Measurements from ENCODE around the gene NOTUM. TPM values are rescaled to one million over a fixed set of nuclear protein-coding genes. Genes with fewer than 3 reads are reported as not detected.

The NOTUM gene
- total RNA-seq, 1 experiment from 2014 or later, result not detected

- Histone ChIP-seq H3K36me3 (ENCODE audit: low read depth) (no peaks in the 10 kb centered on the region), H3F3A (ENCODE audit: insufficient read depth, low read depth) (peaks cover 12% of the 10 kb centered on the region), H3K4me3 (no peak overlapping the region; the same call in 1 of the 2 replicates), H4K20me1 (ENCODE audit: insufficient read depth) (no peaks in the 10 kb centered on the region), H3K79me2 (ENCODE audit: low read depth) (no peaks in the 10 kb centered on the region), H3K9me3 (ENCODE audit: insufficient read depth, low read depth) (no peaks in the 10 kb centered on the region), H2AFZ (no peak overlapping the region), H3K4me1 (replicated peaks; ENCODE audit: insufficient read depth) (no peaks in the 10 kb centered on the region), H3K9me2 (ENCODE audit: insufficient read depth) (no peaks in the 10 kb centered on the region), H3K27ac (no peak overlapping the region), H3K4me2 (peak overlapping the region; percentile 57; the same call in 1 of the 2 replicates), H3K27me3 (ENCODE audit: insufficient read depth, low read depth) (no peaks in the 10 kb centered on the region)
- DNase-seq, result no peak
- ChIA-PET POLR2A (ENCODE audit: unreplicated experiment) (interaction anchor here (0.6 to 1.2 kb wide), 2 partner anchors 24 to 86 kb away, joined by 4 to 7 read pairs; partner anchors contain the start of gene PYCR1), CTCF (interaction anchor here (0.5 to 2.0 kb wide), 11 partner anchors 21 to 457 kb away, joined by 3 to 18 read pairs (median 3); partner anchors contain the start of genes CENPX, DUS1L, LRRC45 and MAFG)
- TF ChIP-seq CTCF (conservative IDR thresholded peaks at IDR 0.05), result no peak
- TF ChIP-seq EZH2 (IDR thresholded peaks at IDR 0.05; ENCODE audit: low read depth), result no peak
- no TSS peak for BruUV-seq (replicated peaks)
- intact Hi-C loops (cut with micrococcal nuclease; ENCODE audit: unreplicated experiment), result no loop called here
These were observed 643 bp downstream of the NOTUM start for GRCh38 chr17:81960130-81960958.

- DNase-seq, result peak in 1 of 2 experiments; percentile 74
- Histone ChIP-seq H3K36me3 (ENCODE audit: low read depth) (no peaks in the 10 kb centered on the region), H3K27me3 (ENCODE audit: insufficient read depth, low read depth) (no peaks in the 10 kb centered on the region), H3F3A (ENCODE audit: insufficient read depth, low read depth) (peaks cover 9% of the 10 kb centered on the region), H3K4me2 (peak overlapping the region; percentile 57), H3K9me2 (ENCODE audit: insufficient read depth) (no peaks in the 10 kb centered on the region), H3K4me1 (replicated peaks; ENCODE audit: insufficient read depth) (peaks cover 6% of the 10 kb centered on the region; the same call in 1 of the 2 replicates), H3K79me2 (ENCODE audit: low read depth) (no peaks in the 10 kb centered on the region), H2AFZ (no peak overlapping the region), H4K20me1 (ENCODE audit: insufficient read depth) (no peaks in the 10 kb centered on the region), H3K4me3 (no peak overlapping the region; the same call in 1 of the 2 replicates), H3K9me3 (ENCODE audit: insufficient read depth, low read depth) (no peaks in the 10 kb centered on the region), H3K27ac (no peak overlapping the region)
- intact Hi-C loops (cut with micrococcal nuclease; ENCODE audit: unreplicated experiment), result loop anchor here (1.0 kb wide), 1 partner anchor 62 kb away; no protein-coding TSS in a partner anchor
- ChIA-PET CTCF (interaction anchor here (0.6 to 2.0 kb wide), 9 partner anchors 9 to 71 kb away, joined by 3 to 18 read pairs (median 4); partner anchors contain the start of genes CENPX, LRRC45 and MAFG), POLR2A (ENCODE audit: unreplicated experiment) (interaction anchor here (1.2 kb wide), 1 partner anchor 23 kb away, joined by 4 read pairs; the partner anchor contains the start of gene PYCR1)
- TF ChIP-seq EZH2 (IDR thresholded peaks at IDR 0.05; ENCODE audit: low read depth) (no peak), CTCF (conservative IDR thresholded peaks at IDR 0.05) (peak; percentile 30; the same call in 1 of the 2 replicates)
- BruUV-seq (replicated peaks), result no TSS peak
These were observed 1.4 kb downstream of the NOTUM start for GRCh38 chr17:81959362-81960129.

All from PC-9 (cell line).